Occipital lobe (tissue), 2 donors: ENCODE data around the gene ARNT2. TPM values are rescaled to one million over a fixed set of nuclear protein-coding genes. Genes with fewer than 3 reads are reported as not detected.
"Not testable (repeated sequence)": the region's sequence is repeated elsewhere in the genome, so short reads cannot be mapped to it uniquely, and the experiment has no call there.

Source experiments
- DNase-seq: peaks from one replicate; lab custom pipeline; 2025; lab: John Stamatoyannopoulos, UW
- total RNA-seq: library from RNA; depleted of rRNA; stranded (reverse); fragments of >200 nt; gene quantifications from one replicate; pipeline ENCODE4 v1.2.3, GENCODE V29; 2014

ARNT2 gene
- total RNA-seq, 1 donor from 2014 or later: 56.6 TPM

DNA sequence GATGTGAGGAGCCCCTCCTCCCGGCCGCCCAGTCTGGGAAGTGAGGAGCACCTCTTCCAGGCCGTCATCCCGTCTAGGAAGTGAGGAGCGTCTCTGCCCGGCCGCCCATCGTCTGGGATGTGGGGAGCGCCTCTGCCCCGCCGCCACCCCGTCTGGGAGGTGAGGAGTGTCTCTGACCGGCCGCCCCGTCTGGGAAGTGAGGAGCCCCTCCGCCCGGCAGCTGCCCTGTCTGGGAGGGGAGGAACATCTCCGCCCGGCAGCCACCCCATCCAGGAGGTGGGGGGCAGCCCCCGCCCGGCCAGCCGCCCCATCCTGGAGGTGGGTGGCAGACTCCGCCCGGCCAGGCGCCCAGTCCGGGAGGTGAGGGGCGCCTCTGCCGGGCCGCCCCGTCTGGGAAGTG, 243.2 kb downstream of the ARNT2 start:
- DNase-seq: not testable (repeated sequence)

Other genes starting within 250 kb of the ARNT2 start
- gene CTXND1, start 152.2 kb upstream of the ARNT2 start, total RNA-seq: 0.31 TPM